GM19438 (cell line): ENCODE data around the gene GPR108.

Experiments
- ATAC-seq: cut with Tn5 transposase; IDR thresholded peaks from one replicate; pipeline ENCODE4 v1.9.1; 2021; ENCODE audit warnings: low read depth; ENCODE audit not compliant: unreplicated experiment

The GPR108 gene

GRCh38 chr19:6685482-6685881, 51.9 kb downstream of the GPR108 start:
- no peak for ATAC-seq

GRCh38 chr19:6683971-6684370, 53.4 kb downstream of the GPR108 start:
- no peak for ATAC-seq

- no peak for ATAC-seq
These were observed 54.7 kb downstream of the GPR108 start for GRCh38 chr19:6682607-6683128.

- no peak for ATAC-seq
These were observed 57.2 kb downstream of the GPR108 start for GRCh38 chr19:6680141-6680540.
